Lung (tissue), 12 donors: ENCODE measurements around the gene PLPPR3. TPM values are rescaled to one million over a fixed set of nuclear protein-coding genes. Genes with fewer than 3 reads are reported as not detected.

ENCODE experiments used
- ATAC-seq: fragments of 200-7000 bp; cut with Tn5 transposase; one replicate; pipeline ENCODE4 v1.9.1; 2020; ENCODE audit warnings: moderate number of reproducible peaks; ENCODE audit not compliant: insufficient read depth, low FRiP score
- DNase-seq, 3 donors: peaks; one replicate each; pipeline ENCODE4 v3.0.0-alpha.2; 2013 to 2017
- H3K27ac ChIP-seq, 2 donors: one replicate each; pipeline ENCODE4 v1.5.1; 2013; ENCODE audit warnings: mild to moderate bottlenecking in 2 of 2, moderate library complexity in 2 of 2, control low read depth in 1 of 2, inconsistent platforms in 1 of 2, low read depth in 1 of 2, low read length in 1 of 2
- H3K27me3 ChIP-seq, 3 donors: one replicate each; pipeline ENCODE4 v1.5.1; 2013; ENCODE audit warnings: low read length in 2 of 3; ENCODE audit not compliant: control insufficient read depth in 3 of 3, insufficient read depth in 3 of 3
- H3K36me3 ChIP-seq, 4 donors: one replicate each; pipeline ENCODE4 v1.5.1; 2013; ENCODE audit warnings: low read length in 4 of 4, mild to moderate bottlenecking in 1 of 4, moderate library complexity in 1 of 4; ENCODE audit not compliant: control insufficient read depth in 4 of 4, insufficient read depth in 4 of 4
- H3K4me1 ChIP-seq, 5 donors: one replicate each; pipeline ENCODE4 v1.5.1; 2013; ENCODE audit warnings: low read length in 5 of 5, mild to moderate bottlenecking in 2 of 5, moderate library complexity in 1 of 5; ENCODE audit not compliant: control insufficient read depth in 5 of 5, insufficient read depth in 5 of 5
- H3K4me3 ChIP-seq: one replicate; pipeline ENCODE4 v1.5.1; 2013; ENCODE audit warnings: mild to moderate bottlenecking, control low read depth, moderate library complexity
- H3K9ac ChIP-seq, 2 donors: one replicate each; pipeline ENCODE4 v1.5.1; 2013; ENCODE audit warnings: low read length in 2 of 2, control low read depth in 1 of 2; ENCODE audit not compliant: insufficient read depth in 1 of 2
- H3K9me3 ChIP-seq, 4 donors: one replicate each; pipeline ENCODE4 v1.5.1; 2013; ENCODE audit warnings: low read length in 3 of 4, mild to moderate bottlenecking in 1 of 4, moderate library complexity in 1 of 4; ENCODE audit not compliant: control insufficient read depth in 4 of 4, insufficient read depth in 3 of 4
- CTCF ChIP-seq: IDR thresholded peaks from 2 replicates; pipeline ENCODE4 v1.5.1; 2012; ENCODE audit warnings: mild to moderate bottlenecking; ENCODE audit errors: control extremely low read depth, extremely low read depth
- WGBS, 2 donors: extraction: QIAGEN DNeasy Blood & Tissue Kit; methylation state at CpG; one replicate each; pipeline ENCODE4 v1.1.7; 2013; 5-methylcytosine and 5-hydroxymethylcytosine counted together
- polyA plus RNA-seq, 2 donors: library from polyadenylated mRNA; stranded (reverse); fragments of 200-250 nt; gene quantifications; one replicate each; pipeline ENCODE4 v1.2.1, GENCODE V29; 2013
- total RNA-seq, 2 donors: library from RNA; depleted of rRNA in 1 of 2; stranded (reverse); fragments of >200 nt in 1 of 2; gene quantifications; one replicate each; pipeline ENCODE4 v1.2.1, GENCODE V29; 2014 to 2021
- donor health status: control.
- donor health status: control.
- donor health status: Bipolar disorder and iron deficiency.
- donor health status: healthy.
- donor health status: DM: yes; HTN: yes; CAD: no.

Gene PLPPR3
- total and polyA plus RNA-seq, 4 donors = 0.91 to 14.1 (median 6.1) TPM

- 84% methylated on average over 6 of the region's 6 CpGs for WGBS, 2 donors
- H3K4me1 ChIP-seq = peaks cover 0 to 2% (median 0%) of the 10 kb centered on the region in 5 donors
- DNase-seq (no peak), ATAC-seq (no peak)
- no peaks in the 10 kb centered on the region for H3K36me3 ChIP-seq
- no peaks in the 10 kb centered on the region for H3K9me3 ChIP-seq
- H3K27me3 ChIP-seq = no peaks in the 10 kb centered on the region
- no peak overlapping the region for H3K4me3 ChIP-seq
- no peak for TF ChIP-seq CTCF
- H3K9ac ChIP-seq = no peak overlapping the region
- H3K27ac ChIP-seq = no peak overlapping the region
These were observed 52.1 kb downstream of the PLPPR3 start for GRCh38 chr19:769616-770015.

GRCh38 chr19:768424-768823 lies 53.3 kb downstream of the PLPPR3 start:
- TF ChIP-seq CTCF = no peak
- Histone ChIP-seq H3K36me3 (no peaks in the 10 kb centered on the region), H3K9me3 (no peaks in the 10 kb centered on the region), H3K27ac (no peak overlapping the region), H3K9ac (peak overlapping the region in 1 of 2 donors; percentile 13), H3K4me3 (no peak overlapping the region), H3K27me3 (no peaks in the 10 kb centered on the region), H3K4me1 (peaks cover 0 to 2% (median 0%) of the 10 kb centered on the region in 5 donors)
- ATAC-seq (no peak), DNase-seq (peak in 2 of 3 donors; percentile 47 to 56)
- 68 to 86% methylated on average over 14 of the region's 14 CpGs for WGBS, 2 donors

- WGBS, 2 donors = 79 to 87% methylated on average over 7 of the region's 7 CpGs
- ATAC-seq = no peak
- no peak overlapping the region for H3K27ac ChIP-seq
These were observed 56.5 kb downstream of the PLPPR3 start for GRCh38 chr19:765179-765738.

More at GRCh38 chr19:765179-765738, 56.5 kb downstream of the PLPPR3 start:
- no peak overlapping the region for H3K9ac ChIP-seq
- peaks cover 0 to 2% (median 0%) of the 10 kb centered on the region in 5 donors for H3K4me1 ChIP-seq
- no peak for DNase-seq
- peaks cover 0 to 5% (median 0%) of the 10 kb centered on the region in 4 donors for H3K9me3 ChIP-seq
- no peaks in the 10 kb centered on the region for H3K36me3 ChIP-seq
- H3K4me3 ChIP-seq = no peak overlapping the region
- H3K27me3 ChIP-seq = no peaks in the 10 kb centered on the region
- TF ChIP-seq CTCF = no peak
